ENCODE measurements around the gene AAMP. TPM values are rescaled to one million over a fixed set of nuclear protein-coding genes. Genes with fewer than 3 reads are reported as not detected.

AAMP gene
- total RNA-seq, 1 donor from 2014 or later, result 82.2 TPM

DNA sequence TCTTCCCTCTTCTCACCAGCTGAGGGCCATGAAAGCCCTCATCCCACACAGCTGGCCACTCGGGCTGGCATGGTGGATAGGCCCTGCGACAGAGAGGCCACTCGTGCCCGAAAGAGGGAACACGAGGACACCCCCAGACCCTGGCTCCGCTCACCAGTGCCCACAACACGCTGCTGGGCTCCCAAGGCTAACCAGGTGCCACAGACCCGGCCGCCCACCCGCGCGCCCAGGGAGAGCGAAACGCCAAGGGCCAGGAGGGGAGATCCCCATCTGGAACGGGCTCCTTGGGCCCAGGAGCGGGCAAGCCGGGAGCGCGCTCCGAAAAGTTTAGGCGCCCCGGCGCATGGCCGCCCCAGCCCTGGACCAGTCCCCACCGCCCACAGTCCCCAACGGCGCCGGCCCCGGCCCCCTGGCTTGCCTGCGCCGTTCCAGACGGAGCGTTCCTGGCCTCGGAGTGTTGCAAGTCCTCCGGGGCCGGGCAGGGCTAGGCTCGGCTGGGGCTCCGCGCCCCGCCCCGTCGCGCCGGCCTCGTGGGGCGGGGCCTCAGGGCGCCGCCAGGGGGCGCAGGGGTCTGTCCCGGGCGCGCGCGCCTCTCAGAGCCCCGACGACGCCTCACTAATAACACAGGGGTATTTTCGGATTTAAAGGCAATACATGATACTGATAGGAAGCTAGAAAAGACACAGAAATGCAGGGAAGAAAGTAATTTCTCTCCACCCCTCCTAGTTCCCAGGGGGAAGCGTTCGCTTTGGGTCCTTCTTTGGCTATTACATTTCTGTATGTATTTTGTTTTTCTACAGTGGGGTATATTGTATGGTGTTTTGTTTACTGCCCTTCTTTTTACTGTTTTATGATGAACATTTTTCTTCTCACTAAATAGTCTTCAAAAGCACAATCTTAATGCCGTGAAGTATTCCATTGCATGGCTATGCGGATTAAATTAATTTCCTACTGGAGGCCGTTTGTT lies 22.4 kb upstream of the AAMP start, which contains the start of gene TMBIM1:
Gene TMBIM1 (minus strand): TSS at position 456 of the 967 bp plus-strand sequence. CDS start 10,362 bp downstream, outside the sequence.
- peak; percentile 82 for DNase-seq (ENCODE audit: extremely low spot score, unreplicated experiment)
- H3K4me3 Mint-ChIP-seq, result peak within 1 kb of the TSS; percentile 89
- H3K9me3 Mint-ChIP-seq, result no peaks in the 10 kb centered on the region
- no peaks in the 10 kb centered on the region for H3K36me3 Mint-ChIP-seq
- peaks cover 38% of the 10 kb centered on the region for H3K4me1 Mint-ChIP-seq (ENCODE audit: unreplicated experiment)
- no peaks in the 10 kb centered on the region for H3K27me3 Mint-ChIP-seq
- TF ChIP-seq, protein P1, sequence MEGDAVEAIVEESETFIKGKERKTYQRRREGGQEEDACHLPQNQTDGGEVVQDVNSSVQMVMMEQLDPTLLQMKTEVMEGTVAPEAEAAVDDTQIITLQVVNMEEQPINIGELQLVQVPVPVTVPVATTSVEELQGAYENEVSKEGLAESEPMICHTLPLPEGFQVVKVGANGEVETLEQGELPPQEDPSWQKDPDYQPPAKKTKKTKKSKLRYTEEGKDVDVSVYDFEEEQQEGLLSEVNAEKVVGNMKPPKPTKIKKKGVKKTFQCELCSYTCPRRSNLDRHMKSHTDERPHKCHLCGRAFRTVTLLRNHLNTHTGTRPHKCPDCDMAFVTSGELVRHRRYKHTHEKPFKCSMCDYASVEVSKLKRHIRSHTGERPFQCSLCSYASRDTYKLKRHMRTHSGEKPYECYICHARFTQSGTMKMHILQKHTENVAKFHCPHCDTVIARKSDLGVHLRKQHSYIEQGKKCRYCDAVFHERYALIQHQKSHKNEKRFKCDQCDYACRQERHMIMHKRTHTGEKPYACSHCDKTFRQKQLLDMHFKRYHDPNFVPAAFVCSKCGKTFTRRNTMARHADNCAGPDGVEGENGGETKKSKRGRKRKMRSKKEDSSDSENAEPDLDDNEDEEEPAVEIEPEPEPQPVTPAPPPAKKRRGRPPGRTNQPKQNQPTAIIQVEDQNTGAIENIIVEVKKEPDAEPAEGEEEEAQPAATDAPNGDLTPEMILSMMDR (conservative IDR thresholded peaks at IDR 0.05), result peak; percentile 97
- peak within 1 kb of the TSS; percentile 100 for H3K27ac Mint-ChIP-seq

GRCh38 chr2:218291318-218292047 lies 21.5 kb upstream of the AAMP start:
- H3K4me1 Mint-ChIP-seq (ENCODE audit: unreplicated experiment), result peaks cover 46% of the 10 kb centered on the region
- DNase-seq (ENCODE audit: extremely low spot score, unreplicated experiment), result no peak
- no peaks in the 10 kb centered on the region for H3K36me3 Mint-ChIP-seq
- H3K9me3 Mint-ChIP-seq, result no peaks in the 10 kb centered on the region
- peak overlapping the region; percentile 100 for H3K27ac Mint-ChIP-seq
- TF ChIP-seq, protein P1 (conservative IDR thresholded peaks at IDR 0.05), result no peak
- H3K4me3 Mint-ChIP-seq, result peak overlapping the region; percentile 89
- H3K27me3 Mint-ChIP-seq, result no peaks in the 10 kb centered on the region

GRCh38 chr2:218290316-218291261 lies 20.7 kb upstream of the AAMP start:
- TF ChIP-seq, protein P1 (conservative IDR thresholded peaks at IDR 0.05), result no peak
- no peak for DNase-seq (ENCODE audit: extremely low spot score, unreplicated experiment)
- Mint-ChIP-seq H3K4me3 (peak overlapping the region; percentile 89), H3K9me3 (no peaks in the 10 kb centered on the region), H3K4me1 (ENCODE audit: unreplicated experiment) (peaks cover 50% of the 10 kb centered on the region), H3K36me3 (no peaks in the 10 kb centered on the region), H3K27ac (peak overlapping the region; percentile 100), H3K27me3 (no peaks in the 10 kb centered on the region)

GRCh38 chr2:218289639-218290315 lies 19.8 kb upstream of the AAMP start:
- Mint-ChIP-seq H3K4me1 (ENCODE audit: unreplicated experiment) (peaks cover 44% of the 10 kb centered on the region), H3K4me3 (peak overlapping the region; percentile 89), H3K9me3 (no peaks in the 10 kb centered on the region), H3K27ac (peak overlapping the region; percentile 100), H3K36me3 (no peaks in the 10 kb centered on the region), H3K27me3 (no peaks in the 10 kb centered on the region)
- DNase-seq (ENCODE audit: extremely low spot score, unreplicated experiment), result no peak
- TF ChIP-seq, protein P1 (conservative IDR thresholded peaks at IDR 0.05), result no peak
